ENCODE measurements around the gene DCAF8.

DCAF8 gene

DNA sequence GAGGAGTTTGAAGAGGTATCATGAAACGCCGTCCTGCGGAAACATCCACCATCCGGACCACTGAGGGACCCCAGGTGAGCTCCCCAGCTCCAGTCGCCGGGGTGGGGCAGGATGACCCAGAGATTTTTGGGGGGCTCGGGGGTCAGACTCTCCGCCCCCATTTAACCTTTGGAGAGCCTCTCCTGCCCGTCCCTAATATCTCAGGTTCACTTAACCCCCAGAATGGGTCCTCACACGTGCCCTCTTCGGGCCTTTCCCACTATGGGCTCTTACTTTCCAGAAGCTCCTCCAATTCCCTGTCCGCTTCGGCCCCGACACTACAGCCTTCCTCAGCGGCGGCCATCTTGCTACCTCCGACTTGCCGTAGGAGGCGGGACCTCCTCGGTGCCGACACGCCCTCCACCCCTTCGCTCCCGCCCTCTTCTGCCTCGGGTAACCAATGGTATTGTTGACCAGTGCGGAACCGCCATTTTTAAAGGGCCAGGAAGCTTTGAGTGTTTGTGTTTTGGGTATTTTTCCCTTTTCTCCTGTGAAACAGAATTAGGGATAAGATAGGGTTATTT lies 22.5 kb upstream of the DCAF8 start, which contains the start of gene PEX19:
Gene PEX19, minus strand, starts transcription at position 352 of the 563 bp plus-strand sequence. Its CDS starts 9 bp downstream, at position 343.
- H3K4me3 ChIP-seq (ENCODE audit: low read depth, low read length), result peak within 1 kb of the TSS; percentile 92
- DNase-seq (ENCODE audit: low read depth), result peak; percentile 93
- TF ChIP-seq, protein P1, sequence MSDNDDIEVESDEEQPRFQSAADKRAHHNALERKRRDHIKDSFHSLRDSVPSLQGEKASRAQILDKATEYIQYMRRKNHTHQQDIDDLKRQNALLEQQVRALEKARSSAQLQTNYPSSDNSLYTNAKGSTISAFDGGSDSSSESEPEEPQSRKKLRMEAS (IDR thresholded peaks at IDR 0.05; ENCODE audit: low read depth, low read length), result peak; percentile 67
- TF ChIP-seq POLR2A (IDR thresholded peaks at IDR 0.05; ENCODE audit: extremely low read depth, insufficient read length), result peak; percentile 77
- TF ChIP-seq, protein P2, sequence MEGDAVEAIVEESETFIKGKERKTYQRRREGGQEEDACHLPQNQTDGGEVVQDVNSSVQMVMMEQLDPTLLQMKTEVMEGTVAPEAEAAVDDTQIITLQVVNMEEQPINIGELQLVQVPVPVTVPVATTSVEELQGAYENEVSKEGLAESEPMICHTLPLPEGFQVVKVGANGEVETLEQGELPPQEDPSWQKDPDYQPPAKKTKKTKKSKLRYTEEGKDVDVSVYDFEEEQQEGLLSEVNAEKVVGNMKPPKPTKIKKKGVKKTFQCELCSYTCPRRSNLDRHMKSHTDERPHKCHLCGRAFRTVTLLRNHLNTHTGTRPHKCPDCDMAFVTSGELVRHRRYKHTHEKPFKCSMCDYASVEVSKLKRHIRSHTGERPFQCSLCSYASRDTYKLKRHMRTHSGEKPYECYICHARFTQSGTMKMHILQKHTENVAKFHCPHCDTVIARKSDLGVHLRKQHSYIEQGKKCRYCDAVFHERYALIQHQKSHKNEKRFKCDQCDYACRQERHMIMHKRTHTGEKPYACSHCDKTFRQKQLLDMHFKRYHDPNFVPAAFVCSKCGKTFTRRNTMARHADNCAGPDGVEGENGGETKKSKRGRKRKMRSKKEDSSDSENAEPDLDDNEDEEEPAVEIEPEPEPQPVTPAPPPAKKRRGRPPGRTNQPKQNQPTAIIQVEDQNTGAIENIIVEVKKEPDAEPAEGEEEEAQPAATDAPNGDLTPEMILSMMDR (IDR thresholded peaks at IDR 0.05; ENCODE audit: low read depth, low read length), result no peak

DNA sequence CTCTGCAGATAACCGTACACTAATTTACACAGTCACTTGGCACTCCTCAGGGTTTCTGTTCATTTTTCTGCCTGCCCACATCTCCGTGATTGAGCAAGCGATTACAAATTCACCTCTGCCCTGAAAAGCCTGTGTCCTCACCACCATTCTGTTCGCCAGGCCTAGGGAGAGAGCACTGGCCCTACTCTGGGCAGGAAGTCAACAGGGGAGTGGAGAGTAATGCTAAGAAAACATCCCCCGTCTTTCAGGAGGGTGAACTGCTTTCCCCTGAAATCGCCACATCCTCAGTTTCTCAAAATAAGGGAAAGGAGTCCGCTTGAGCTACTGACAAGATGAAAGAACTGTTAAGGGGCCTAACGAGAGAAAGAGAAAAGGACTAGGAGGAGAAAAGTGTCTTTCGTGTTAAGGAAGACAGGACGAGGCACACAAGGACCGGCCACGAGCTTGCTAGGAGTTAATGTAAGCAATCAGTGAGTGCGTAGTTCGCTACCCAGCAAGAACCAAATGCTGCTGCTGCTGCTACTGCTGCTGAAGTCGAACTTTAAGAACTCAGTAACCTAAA lies 22.0 kb upstream of the DCAF8 start:
- peak; percentile 74 for DNase-seq (ENCODE audit: low read depth)
- no peak for TF ChIP-seq POLR2A (IDR thresholded peaks at IDR 0.05; ENCODE audit: extremely low read depth, insufficient read length)
- TF ChIP-seq, protein P2 (IDR thresholded peaks at IDR 0.05; ENCODE audit: low read depth, low read length), result no peak
- TF ChIP-seq, protein P1 (IDR thresholded peaks at IDR 0.05; ENCODE audit: low read depth, low read length), result no peak
- no peak for TF ChIP-seq MYC (IDR thresholded peaks at IDR 0.05; ENCODE audit: low read depth, low read length)
- peak overlapping the region; percentile 92 for H3K4me3 ChIP-seq (ENCODE audit: low read depth, low read length)

DNA sequence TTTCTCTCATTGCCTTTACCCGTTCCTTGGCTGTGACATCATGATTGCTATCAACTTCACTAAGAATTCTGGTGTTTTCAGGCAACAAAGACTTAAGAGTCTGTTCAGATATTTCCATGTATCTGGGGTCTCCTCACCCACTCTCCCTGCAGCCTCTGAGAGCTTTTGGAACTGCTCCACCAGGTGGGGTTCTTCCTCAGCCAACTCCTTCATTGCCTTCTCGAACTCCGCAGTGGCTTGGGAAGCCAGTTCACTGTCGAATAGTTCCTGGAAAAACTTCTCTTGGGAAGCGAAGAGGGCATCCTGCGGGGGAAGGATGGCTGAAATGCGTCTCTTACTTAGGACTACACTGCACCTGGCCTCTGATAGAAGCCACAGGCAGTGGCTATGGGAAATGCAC lies 20.5 kb upstream of the DCAF8 start:
- H3K4me3 ChIP-seq (ENCODE audit: low read depth, low read length), result no peak overlapping the region
- no peak for DNase-seq (ENCODE audit: low read depth)
- TF ChIP-seq MYC (IDR thresholded peaks at IDR 0.05; ENCODE audit: low read depth, low read length), result no peak
- no peak for TF ChIP-seq POLR2A (IDR thresholded peaks at IDR 0.05; ENCODE audit: extremely low read depth, insufficient read length)
- TF ChIP-seq, protein P1 (IDR thresholded peaks at IDR 0.05; ENCODE audit: low read depth, low read length), result no peak
- TF ChIP-seq, protein P2 (IDR thresholded peaks at IDR 0.05; ENCODE audit: low read depth, low read length), result no peak

DNA sequence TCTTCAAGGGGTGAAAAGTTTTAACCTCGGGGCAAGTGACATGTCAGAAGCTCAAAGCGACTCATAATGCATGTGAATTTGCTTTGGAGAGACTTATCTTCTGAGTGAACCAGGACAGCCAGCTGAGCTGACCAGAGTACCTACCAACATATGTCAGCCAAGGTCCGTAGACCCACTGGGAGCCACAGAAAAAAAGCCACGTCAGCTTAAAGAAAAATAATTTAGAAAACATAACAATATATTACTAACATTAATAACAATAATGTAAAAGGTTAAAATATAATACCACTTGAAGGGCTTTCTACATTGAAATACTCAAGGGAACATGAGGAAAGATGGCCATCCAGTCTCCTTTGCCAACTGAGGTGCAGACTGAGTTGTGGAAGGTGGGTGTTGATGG lies 15.6 kb upstream of the DCAF8 start:
- DNase-seq (ENCODE audit: low read depth), result no peak
- H3K4me3 ChIP-seq (ENCODE audit: low read depth, low read length), result no peak overlapping the region
- TF ChIP-seq MYC (IDR thresholded peaks at IDR 0.05; ENCODE audit: low read depth, low read length) (no peak), POLR2A (IDR thresholded peaks at IDR 0.05; ENCODE audit: extremely low read depth, insufficient read length) (no peak)
- TF ChIP-seq, protein P2 (IDR thresholded peaks at IDR 0.05; ENCODE audit: low read depth, low read length), result no peak
- TF ChIP-seq, protein P1 (IDR thresholded peaks at IDR 0.05; ENCODE audit: low read depth, low read length), result no peak

DNA sequence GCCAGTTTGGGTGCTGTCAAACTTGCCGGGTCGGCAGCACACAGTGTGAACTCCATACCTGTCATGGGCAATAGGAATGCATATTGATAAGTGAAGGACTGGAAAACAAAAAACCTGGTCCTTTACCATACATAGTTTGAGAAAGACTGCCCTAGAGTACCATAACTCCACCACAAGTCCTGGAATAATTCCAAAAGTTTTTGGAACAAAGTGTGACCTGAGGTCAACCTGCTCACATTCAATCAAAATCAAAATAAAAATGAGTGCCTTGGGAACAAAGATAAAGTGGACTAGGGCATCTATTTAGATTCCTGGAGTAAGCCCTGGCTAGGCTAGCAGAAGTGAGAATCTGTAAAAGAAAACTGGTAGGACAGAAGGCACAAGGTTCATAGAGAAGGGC lies 15.0 kb upstream of the DCAF8 start:
- no peak for DNase-seq (ENCODE audit: low read depth)
- H3K4me3 ChIP-seq (ENCODE audit: low read depth, low read length), result no peak overlapping the region
- TF ChIP-seq, protein P1 (IDR thresholded peaks at IDR 0.05; ENCODE audit: low read depth, low read length), result no peak
- TF ChIP-seq POLR2A (IDR thresholded peaks at IDR 0.05; ENCODE audit: extremely low read depth, insufficient read length) (no peak), MYC (IDR thresholded peaks at IDR 0.05; ENCODE audit: low read depth, low read length) (no peak)
- TF ChIP-seq, protein P2 (IDR thresholded peaks at IDR 0.05; ENCODE audit: low read depth, low read length), result no peak

All from NB4 (cell line).